CD14-positive monocyte (primary cell): ENCODE results near the gene IVD. TPM values are rescaled to one million over a fixed set of nuclear protein-coding genes. Genes with fewer than 3 reads are reported as not detected.

Experiments used
- DNase-seq, 3 donors: peaks; one replicate each; pipeline ENCODE4 v3.0.0-alpha.2; 2011 to 2022
- H2AFZ ChIP-seq: 2 replicates; pipeline ENCODE4 v1.6.0; 2012; ENCODE audit warnings: mild to moderate bottlenecking, low read depth, low read length, inconsistent platforms; ENCODE audit not compliant: insufficient read depth, poor library complexity, severe bottlenecking
- H3K27ac ChIP-seq, 2 donors: 1 replicate in 1 of 2; 2 replicates in 1 of 2; pipeline ENCODE4 v1.5.1; 2012 to 2013; ENCODE audit warnings: low read length in 2 of 2, control low read depth in 1 of 2, inconsistent platforms in 1 of 2, low read depth in 1 of 2, mild to moderate bottlenecking in 1 of 2
- H3K27me3 ChIP-seq, 2 donors: one replicate each; pipeline versions ENCODE4 v1.6.0 to v1.6.1; 2011 to 2013; ENCODE audit warnings: low read length in 2 of 2; ENCODE audit not compliant: control insufficient read depth in 2 of 2, insufficient read depth in 2 of 2
- H3K36me3 ChIP-seq, 2 donors: replicated peaks in 1 of 2; 1 replicate in 1 of 2; 2 replicates in 1 of 2; pipeline versions ENCODE4 v1.5.1 to v1.6.1; 2012 to 2013; ENCODE audit warnings: low read length in 2 of 2, control low read depth in 1 of 2, inconsistent platforms in 1 of 2, mild to moderate bottlenecking in 1 of 2; ENCODE audit not compliant: insufficient read depth in 2 of 2, control insufficient read depth in 1 of 2
- H3K4me1 ChIP-seq, 2 donors: 1 replicate in 1 of 2; 2 replicates in 1 of 2; pipeline versions ENCODE4 v1.5.1 to v1.6.1; 2012 to 2013; ENCODE audit warnings: low read length in 2 of 2, control low read depth in 1 of 2, inconsistent platforms in 1 of 2, mild to moderate bottlenecking in 1 of 2, moderate library complexity in 1 of 2; ENCODE audit not compliant: insufficient read depth in 2 of 2, control insufficient read depth in 1 of 2
- H3K4me2 ChIP-seq: replicated peaks from 2 replicates; pipeline ENCODE3; 2012; ENCODE audit warnings: low read length, moderate library complexity, mild to moderate bottlenecking; ENCODE audit not compliant: poor library complexity, severe bottlenecking; ENCODE audit errors: extremely low read depth
- H3K4me3 ChIP-seq, 3 experiments: fragments of 200-600 bp in 1 of 3; sonication (generic) in 1 of 3; replicated peaks in 1 of 3; 1 replicate in 2 of 3; 2 replicates in 1 of 3; pipeline ENCODE4 v1.5.1; 2011 to 2013; ENCODE audit warnings: low read length in 3 of 3, mild to moderate bottlenecking in 3 of 3, control low read depth in 2 of 3, low read depth in 2 of 3, inconsistent platforms in 1 of 3, moderate library complexity in 1 of 3
- H3K79me2 ChIP-seq: 2 replicates; pipeline ENCODE4 v1.6.0; 2012; ENCODE audit warnings: mild to moderate bottlenecking, control low read depth, inconsistent platforms, low read length, moderate library complexity; ENCODE audit not compliant: insufficient read depth
- H3K9ac ChIP-seq: 2 replicates; pipeline ENCODE4 v1.6.0; 2017; ENCODE audit warnings: low read length, mild to moderate bottlenecking; ENCODE audit not compliant: insufficient read depth, poor library complexity, severe bottlenecking
- H3K9me3 ChIP-seq, 2 donors: replicated peaks in 1 of 2; 1 replicate in 1 of 2; 2 replicates in 1 of 2; pipeline versions ENCODE4 v1.5.1 to v1.6.1; 2012 to 2013; ENCODE audit warnings: low read length in 2 of 2, control low read depth in 1 of 2; ENCODE audit not compliant: control insufficient read depth in 1 of 2, insufficient read depth in 1 of 2
- H4K20me1 ChIP-seq: 2 replicates; pipeline ENCODE4 v1.6.0; 2012; ENCODE audit warnings: mild to moderate bottlenecking, low read length, control low read depth, moderate library complexity; ENCODE audit not compliant: insufficient read depth
- H3K27ac Mint-ChIP-seq, 7 donors: one replicate each; pipeline ENCODE4 v1.8.0; 2020; ENCODE audit warnings: mild to moderate bottlenecking in 7 of 7, mixed read lengths in 7 of 7, moderate library complexity in 6 of 7, inconsistent platforms in 2 of 7
- H3K27me3 Mint-ChIP-seq, 3 donors: one replicate each; pipeline ENCODE4 v1.8.0; 2021 to 2022; ENCODE audit warnings: low read depth in 3 of 3, mild to moderate bottlenecking in 3 of 3, mixed read lengths in 3 of 3, moderate library complexity in 3 of 3, inconsistent platforms in 1 of 3
- H3K36me3 Mint-ChIP-seq, 2 donors: one replicate each; pipeline ENCODE4 v1.8.0; 2020; ENCODE audit warnings: mixed read lengths in 2 of 2, inconsistent platforms in 1 of 2, mild to moderate bottlenecking in 1 of 2
- H3K4me1 Mint-ChIP-seq: one replicate; pipeline ENCODE4 v1.8.0; 2020; ENCODE audit warnings: mild to moderate bottlenecking, mixed read lengths
- H3K4me3 Mint-ChIP-seq, 2 donors: one replicate each; pipeline ENCODE4 v1.8.0; 2020; ENCODE audit warnings: mild to moderate bottlenecking in 2 of 2, mixed read lengths in 2 of 2, moderate library complexity in 1 of 2
- H3K9me3 Mint-ChIP-seq, 7 donors: one replicate each; pipeline ENCODE4 v1.8.0; 2020 to 2022; ENCODE audit warnings: mixed read lengths in 7 of 7, mild to moderate bottlenecking in 6 of 7, moderate library complexity in 6 of 7, inconsistent platforms in 2 of 7
- WGBS: methylation state at CpG from one replicate; pipeline ENCODE4 v1.1.5; 2013; ENCODE audit warnings: missing lambda C conversion rate; ENCODE audit not compliant: insufficient coverage; 5-methylcytosine and 5-hydroxymethylcytosine counted together
- intact Hi-C, 2 donors: fragments of 100-400 bp; cut with micrococcal nuclease; formaldehyde crosslinking; loops; one replicate each; pipeline versions ENCODE4 v1.15.0 to v1.15.1; 2023
- polyA plus RNA-seq, 3 donors: library from polyadenylated mRNA; depleted of rRNA in 1 of 3; unstranded in 2 of 3; stranded (reverse) in 1 of 3; fragments of 300-500 nt in 2 of 3; fragments of >200 nt in 1 of 3; fragmentation: Illumina TruSeq in 2 of 3; gene quantifications; 1 replicate in 2 of 3; 2 replicates in 1 of 3; pipeline ENCODE4 v1.2.3, GENCODE V29; 2012 to 2021
- TF ChIP-seq, protein P1 (sequence below): fragments of 200-600 bp; IDR thresholded peaks from one replicate; pipeline ENCODE4 v1.8.0; 2022; ENCODE audit warnings: antibody characterized with exemption, mild to moderate bottlenecking

Gene IVD
- polyA plus RNA-seq, 3 donors = 28.6 to 46.3 (median 31.3) TPM

DNA sequence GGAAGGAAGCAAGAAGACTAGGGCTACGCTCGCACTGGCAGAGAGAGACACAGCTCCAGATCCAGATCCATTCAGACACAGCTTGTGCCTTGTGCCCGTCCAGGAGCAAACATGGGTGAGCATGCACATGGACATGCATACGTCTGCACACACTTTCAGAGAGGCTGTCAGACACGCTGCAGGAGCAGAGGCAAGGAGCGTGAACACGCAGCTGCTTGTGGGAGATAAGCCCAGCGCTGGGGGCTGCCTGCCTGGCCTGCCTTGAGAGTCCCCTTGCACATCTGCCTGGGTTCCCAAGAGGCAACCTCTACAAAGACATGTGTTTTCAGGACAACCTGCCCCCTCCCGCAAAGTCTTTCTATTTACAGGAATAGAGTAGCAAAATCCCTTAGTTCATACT lies 21.6 kb downstream of the IVD start:
- Mint-ChIP-seq H3K27me3 (peaks cover 1 to 2% (median 2%) of the 10 kb centered on the region in 3 donors), H3K9me3 (peaks cover 0 to 3% (median 0%) of the 10 kb centered on the region in 7 donors), H3K4me1 (no peaks in the 10 kb centered on the region), H3K4me3 (no peak overlapping the region), H3K27ac (no peak overlapping the region), H3K36me3 (peaks cover 2% of the 10 kb centered on the region in 2 donors)
- TF ChIP-seq, protein P1, sequence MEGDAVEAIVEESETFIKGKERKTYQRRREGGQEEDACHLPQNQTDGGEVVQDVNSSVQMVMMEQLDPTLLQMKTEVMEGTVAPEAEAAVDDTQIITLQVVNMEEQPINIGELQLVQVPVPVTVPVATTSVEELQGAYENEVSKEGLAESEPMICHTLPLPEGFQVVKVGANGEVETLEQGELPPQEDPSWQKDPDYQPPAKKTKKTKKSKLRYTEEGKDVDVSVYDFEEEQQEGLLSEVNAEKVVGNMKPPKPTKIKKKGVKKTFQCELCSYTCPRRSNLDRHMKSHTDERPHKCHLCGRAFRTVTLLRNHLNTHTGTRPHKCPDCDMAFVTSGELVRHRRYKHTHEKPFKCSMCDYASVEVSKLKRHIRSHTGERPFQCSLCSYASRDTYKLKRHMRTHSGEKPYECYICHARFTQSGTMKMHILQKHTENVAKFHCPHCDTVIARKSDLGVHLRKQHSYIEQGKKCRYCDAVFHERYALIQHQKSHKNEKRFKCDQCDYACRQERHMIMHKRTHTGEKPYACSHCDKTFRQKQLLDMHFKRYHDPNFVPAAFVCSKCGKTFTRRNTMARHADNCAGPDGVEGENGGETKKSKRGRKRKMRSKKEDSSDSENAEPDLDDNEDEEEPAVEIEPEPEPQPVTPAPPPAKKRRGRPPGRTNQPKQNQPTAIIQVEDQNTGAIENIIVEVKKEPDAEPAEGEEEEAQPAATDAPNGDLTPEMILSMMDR = no peak
- H3K4me3 ChIP-seq = no peak overlapping the region
- H3K27ac ChIP-seq = no peak overlapping the region
- no peaks in the 10 kb centered on the region for H3K36me3 ChIP-seq
- H3K4me2 ChIP-seq = no peak overlapping the region
- H3K9ac ChIP-seq = no peak overlapping the region
- no peaks in the 10 kb centered on the region for H3K9me3 ChIP-seq
- intact Hi-C loops = loop anchor here in 1 of 2 donors (10.0 kb wide), 1 partner anchor 212 kb away; no protein-coding TSS in a partner anchor
- no peak for DNase-seq
- H2AFZ ChIP-seq = no peak overlapping the region
- no peaks in the 10 kb centered on the region for H3K27me3 ChIP-seq
- peaks cover 0 to under 1% of the 10 kb centered on the region in 2 donors for H3K4me1 ChIP-seq
- no peaks in the 10 kb centered on the region for H4K20me1 ChIP-seq
- 91% methylated on average over 8 of the region's 9 CpGs for WGBS
- H3K79me2 ChIP-seq = no peaks in the 10 kb centered on the region

DNA sequence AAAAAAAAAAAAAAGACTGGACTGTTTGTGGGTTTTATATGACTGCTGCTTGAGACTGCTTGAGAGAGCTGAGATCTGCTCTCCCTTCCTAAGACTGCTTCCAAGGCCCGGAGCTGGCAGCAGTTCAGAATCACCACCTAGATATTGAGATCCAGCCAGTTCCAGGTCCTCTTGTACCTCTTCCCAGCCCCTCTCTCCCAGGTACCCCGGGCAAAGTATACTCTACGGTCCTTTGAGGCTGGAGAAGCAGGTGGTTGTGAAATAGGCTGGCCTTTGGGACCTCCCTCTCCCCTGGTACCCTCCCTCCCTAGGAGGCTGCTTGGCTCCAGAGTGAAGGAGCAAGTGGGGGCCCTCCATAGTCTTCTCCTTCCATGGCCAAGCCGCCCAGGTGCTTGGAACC lies 22.6 kb downstream of the IVD start:
- 93% methylated on average over 2 of the region's 4 CpGs for WGBS
- Mint-ChIP-seq H3K27me3 (peaks cover 1 to 3% (median 3%) of the 10 kb centered on the region in 3 donors), H3K36me3 (peaks cover 2% of the 10 kb centered on the region in 2 donors), H3K9me3 (peaks cover 0 to 3% (median 0%) of the 10 kb centered on the region in 7 donors), H3K4me3 (no peak overlapping the region), H3K27ac (no peak overlapping the region), H3K4me1 (no peaks in the 10 kb centered on the region)
- DNase-seq = no peak
- H3K36me3 ChIP-seq = no peaks in the 10 kb centered on the region
- no peak overlapping the region for H3K4me2 ChIP-seq
- H3K4me1 ChIP-seq = no peaks in the 10 kb centered on the region
- H3K9me3 ChIP-seq = no peaks in the 10 kb centered on the region
- no peak overlapping the region for H3K4me3 ChIP-seq
- intact Hi-C loops = loop anchor here in 1 of 2 donors (10.0 kb wide), 1 partner anchor 213 kb away; no protein-coding TSS in a partner anchor
- H3K9ac ChIP-seq = no peak overlapping the region
- no peaks in the 10 kb centered on the region for H4K20me1 ChIP-seq
- H2AFZ ChIP-seq = no peak overlapping the region
- TF ChIP-seq, protein P1 = no peak
- no peak overlapping the region for H3K27ac ChIP-seq
- H3K27me3 ChIP-seq = no peaks in the 10 kb centered on the region
- H3K79me2 ChIP-seq = no peaks in the 10 kb centered on the region
